Esophagus muscularis mucosa (tissue), 4 donors: ENCODE results near the gene CTSD. TPM values are rescaled to one million over a fixed set of nuclear protein-coding genes. Genes with fewer than 3 reads are reported as not detected.
"Not testable (repeated sequence)": the region's sequence is repeated elsewhere in the genome, so short reads cannot be mapped to it uniquely, and the experiment has no call there.

Experiments used
- DNase-seq: peaks from one replicate; pipeline ENCODE4 v3.0.0-alpha.2; 2017; ENCODE audit errors: extremely low spot score
- H3K27ac ChIP-seq, 4 donors: fragments of 200-600 bp; sonication (generic); replicated peaks in 1 of 4; 1 replicate in 3 of 4; 2 replicates in 1 of 4; pipeline ENCODE4 v1.5.1; 2016 to 2019; ENCODE audit warnings: mild to moderate bottlenecking in 1 of 4
- H3K27me3 ChIP-seq, 4 donors: fragments of 200-600 bp; sonication (generic); one replicate each; pipeline versions ENCODE4 v1.5.1 to v1.6.0; 2016 to 2019
- H3K36me3 ChIP-seq, 4 donors: fragments of 200-600 bp; sonication (generic); one replicate each; pipeline ENCODE4 v1.5.1; 2016 to 2019
- H3K4me1 ChIP-seq, 4 donors: fragments of 200-600 bp; sonication (generic); one replicate each; pipeline ENCODE4 v1.5.1; 2016 to 2019
- H3K4me3 ChIP-seq, 4 donors: fragments of 200-600 bp; sonication (generic); 1 replicate in 2 of 4; 2 replicates in 2 of 4; pipeline ENCODE4 v1.5.1; 2016 to 2019; ENCODE audit warnings: mild to moderate bottlenecking in 4 of 4, moderate library complexity in 1 of 4
- H3K9me3 ChIP-seq, 4 donors: fragments of 200-600 bp; sonication (generic); 1 replicate in 3 of 4; 2 replicates in 1 of 4; pipeline ENCODE4 v1.5.1; 2016 to 2019
- EP300 ChIP-seq: sonication (generic); formaldehyde crosslinking; IDR thresholded peaks from one replicate; pipeline ENCODE4 v1.6.1; 2017; ENCODE audit warnings: antibody characterized with exemption
- POLR2A ChIP-seq: fragments of 450-650 bp; IDR thresholded peaks from one replicate; pipeline ENCODE4 v1.6.1; 2017; ENCODE audit warnings: antibody characterized with exemption, moderate library complexity, mild to moderate bottlenecking, low read depth
- POLR2AphosphoS5 ChIP-seq, 2 donors: sonication (generic); formaldehyde crosslinking; IDR thresholded peaks; one replicate each; pipeline ENCODE4 v1.6.1; 2017; ENCODE audit warnings: antibody characterized with exemption in 2 of 2
- WGBS: methylation state at CpG from one replicate; pipeline ENCODE4 v1.1.5; 2018; 5-methylcytosine and 5-hydroxymethylcytosine counted together
- intact Hi-C: fragments of 100-400 bp; cut with DNase I; formaldehyde crosslinking; loops from one replicate; pipeline ENCODE4 v1.15.1; 2023
- total RNA-seq, 4 donors: library from RNA; depleted of rRNA; stranded (reverse); fragments of >200 nt; gene quantifications; one replicate each; pipeline versions ENCODE4 v1.1.0 to v1.2.1, GENCODE V29; 2016
- TF ChIP-seq, protein P1 (sequence below), 3 experiments: fragments of 200-600 bp in 2 of 3; fragments of 450-650 bp in 1 of 3; sonication (generic) in 2 of 3; IDR thresholded peaks; one replicate each; pipeline ENCODE4 v1.5.1; 2017 to 2019; ENCODE audit warnings: antibody characterized with exemption in 3 of 3, mild to moderate bottlenecking in 2 of 3, moderate library complexity in 1 of 3

The CTSD gene
- total RNA-seq, 4 donors from 2014 or later, result 186 to 338 (median 270) TPM

DNA sequence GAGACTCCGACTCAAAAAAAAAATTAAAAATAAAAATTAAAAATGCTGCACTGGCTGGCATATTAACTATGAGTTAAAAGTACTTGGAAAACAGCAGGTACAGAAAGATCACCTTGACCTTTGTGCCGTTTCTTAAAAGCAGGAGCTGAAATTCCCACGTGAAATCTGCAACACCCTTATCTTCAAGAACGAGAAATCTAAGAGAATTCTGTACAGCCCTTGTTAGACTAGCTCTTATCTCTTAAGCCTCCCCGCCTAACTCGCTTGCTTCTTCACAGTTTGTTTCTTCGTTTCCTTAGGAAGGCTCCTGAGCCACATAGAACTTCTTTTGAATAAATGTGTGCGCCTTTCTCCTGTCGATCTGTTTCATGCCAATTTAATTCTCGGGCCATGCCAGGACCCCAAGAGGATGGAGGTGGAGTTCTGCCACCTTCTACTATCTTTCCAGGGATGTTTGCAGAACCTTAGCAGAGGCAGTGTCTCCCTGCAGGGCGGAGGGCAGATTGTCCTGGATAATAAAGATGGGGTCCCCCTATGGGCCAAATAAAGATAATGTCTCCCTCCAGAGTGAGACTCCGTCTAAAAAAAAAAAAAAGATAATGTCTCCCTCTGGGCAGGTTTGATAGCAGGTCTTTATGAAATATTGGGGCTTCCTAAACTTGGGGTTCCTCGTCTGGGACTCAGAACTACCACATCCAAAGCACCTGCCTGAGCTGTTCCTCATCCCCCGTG is 43.7 kb upstream of the CTSD start:
- TF ChIP-seq POLR2AphosphoS5 (IDR thresholded peaks at IDR 0.05) (no peak), POLR2A (no peak), EP300 (no peak)
- TF ChIP-seq, protein P1, sequence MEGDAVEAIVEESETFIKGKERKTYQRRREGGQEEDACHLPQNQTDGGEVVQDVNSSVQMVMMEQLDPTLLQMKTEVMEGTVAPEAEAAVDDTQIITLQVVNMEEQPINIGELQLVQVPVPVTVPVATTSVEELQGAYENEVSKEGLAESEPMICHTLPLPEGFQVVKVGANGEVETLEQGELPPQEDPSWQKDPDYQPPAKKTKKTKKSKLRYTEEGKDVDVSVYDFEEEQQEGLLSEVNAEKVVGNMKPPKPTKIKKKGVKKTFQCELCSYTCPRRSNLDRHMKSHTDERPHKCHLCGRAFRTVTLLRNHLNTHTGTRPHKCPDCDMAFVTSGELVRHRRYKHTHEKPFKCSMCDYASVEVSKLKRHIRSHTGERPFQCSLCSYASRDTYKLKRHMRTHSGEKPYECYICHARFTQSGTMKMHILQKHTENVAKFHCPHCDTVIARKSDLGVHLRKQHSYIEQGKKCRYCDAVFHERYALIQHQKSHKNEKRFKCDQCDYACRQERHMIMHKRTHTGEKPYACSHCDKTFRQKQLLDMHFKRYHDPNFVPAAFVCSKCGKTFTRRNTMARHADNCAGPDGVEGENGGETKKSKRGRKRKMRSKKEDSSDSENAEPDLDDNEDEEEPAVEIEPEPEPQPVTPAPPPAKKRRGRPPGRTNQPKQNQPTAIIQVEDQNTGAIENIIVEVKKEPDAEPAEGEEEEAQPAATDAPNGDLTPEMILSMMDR (IDR thresholded peaks at IDR 0.05), result no peak
- 68% methylated on average over 14 of the region's 14 CpGs for whole genome bisulfite sequencing
- DNase-seq, result no peak
- H3K4me1 ChIP-seq, result no peaks in the 10 kb centered on the region
- peaks cover 0 to 5% (median 2%) of the 10 kb centered on the region in 4 donors for H3K9me3 ChIP-seq
- no peaks in the 10 kb centered on the region for H3K36me3 ChIP-seq
- intact Hi-C loops, result no loop called here
- no peak overlapping the region for H3K27ac ChIP-seq
- peaks cover 0 to 57% (median 0%) of the 10 kb centered on the region in 4 donors for H3K27me3 ChIP-seq
- H3K4me3 ChIP-seq, result no peak overlapping the region

DNA sequence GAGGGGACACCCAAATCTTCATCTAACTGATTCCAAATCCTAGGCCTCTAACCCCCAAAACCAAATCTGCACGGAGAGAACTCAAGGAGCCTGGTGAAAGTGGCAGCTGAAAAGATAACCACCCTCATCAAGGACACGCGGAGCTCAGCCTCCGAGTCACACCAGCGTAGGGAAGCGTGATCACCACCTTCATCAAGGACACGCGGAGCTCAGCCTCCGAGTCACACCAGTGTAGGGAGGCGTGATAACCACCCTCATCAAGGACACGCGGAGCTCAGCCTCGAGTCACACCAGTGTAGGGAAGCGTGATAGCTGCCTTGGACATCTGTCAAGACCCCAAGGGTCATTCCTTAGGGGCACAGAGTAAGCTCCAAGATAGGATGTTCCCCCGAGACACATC is 41.8 kb upstream of the CTSD start:
- 87% methylated on average over 15 of the region's 15 CpGs for WGBS
- no peaks in the 10 kb centered on the region for H3K9me3 ChIP-seq
- no peak overlapping the region for H3K4me3 ChIP-seq
- no peaks in the 10 kb centered on the region for H3K4me1 ChIP-seq
- intact Hi-C loops, result no loop called here
- TF ChIP-seq EP300, result no peak
- TF ChIP-seq, protein P1 (IDR thresholded peaks at IDR 0.05), result no peak
- no peak for TF ChIP-seq POLR2A
- no peak for TF ChIP-seq POLR2AphosphoS5 (IDR thresholded peaks at IDR 0.05)
- no peak overlapping the region for H3K27ac ChIP-seq
- no peak for DNase-seq
- H3K36me3 ChIP-seq, result no peaks in the 10 kb centered on the region
- peaks cover 0 to 56% (median 0%) of the 10 kb centered on the region in 4 donors for H3K27me3 ChIP-seq

DNA sequence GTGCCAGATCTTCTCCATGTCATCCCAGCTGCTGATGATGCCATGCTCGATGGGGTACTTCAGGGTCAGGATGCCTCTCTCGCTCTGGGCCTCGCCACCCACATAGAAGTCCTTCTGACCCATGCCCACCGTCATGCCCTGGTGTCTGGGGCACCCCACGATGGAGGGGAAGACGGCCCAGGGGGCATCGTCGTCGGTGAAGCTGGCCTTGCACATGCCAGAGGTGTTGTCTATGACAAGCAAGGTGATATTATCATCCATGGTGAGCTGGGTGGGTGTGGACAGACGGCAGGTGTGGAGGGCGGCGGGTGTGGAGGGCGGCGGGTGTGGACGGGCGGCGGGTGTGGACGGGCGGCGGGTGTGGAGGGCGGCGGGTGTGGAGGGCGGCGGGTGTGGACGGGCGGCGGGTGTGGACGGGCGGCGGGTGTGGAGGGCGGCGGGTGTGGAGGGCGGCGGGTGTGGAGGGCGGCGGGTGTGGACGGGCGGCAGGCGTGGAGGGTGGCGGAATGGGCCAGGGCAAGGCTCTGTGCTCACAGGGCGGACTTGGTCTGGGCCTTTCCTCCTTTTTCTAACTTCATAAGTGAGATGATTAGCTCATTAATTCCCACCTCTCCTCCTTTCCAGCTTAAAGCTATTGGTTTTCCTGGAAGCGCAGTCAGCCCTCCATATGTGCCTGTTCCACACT is 40.2 kb upstream of the CTSD start:
- intact Hi-C loops, H3K4me1 ChIP-seq, DNase-seq, H3K9me3 ChIP-seq, H3K36me3 ChIP-seq, H3K27ac ChIP-seq, H3K4me3 ChIP-seq: not testable (repeated sequence)
- peaks cover 0 to 72% (median 0%) of the 10 kb centered on the region in 4 donors for H3K27me3 ChIP-seq
- WGBS, result 86% methylated on average over 26 of the region's 42 CpGs

DNA sequence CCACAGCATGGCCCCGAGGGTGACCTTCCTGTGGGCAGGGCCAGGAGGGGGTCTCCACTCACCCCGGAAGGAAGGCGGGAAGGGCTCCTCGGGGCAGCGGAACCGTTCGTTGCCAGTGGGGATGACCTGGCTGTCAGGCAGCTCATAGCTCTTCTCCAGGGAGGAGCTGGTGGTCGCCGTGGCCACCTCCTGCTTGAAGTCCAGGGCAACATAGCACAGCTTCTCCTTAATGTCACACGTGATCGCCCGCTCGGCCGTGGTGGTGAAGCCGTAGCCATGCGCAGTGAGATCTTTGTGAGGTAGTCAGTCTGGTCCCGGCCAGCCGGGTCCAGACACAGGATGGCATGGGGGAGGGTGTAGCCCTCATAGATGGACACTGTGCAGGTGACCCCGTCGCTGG is 39.5 kb upstream of the CTSD start:
- Histone ChIP-seq H3K9me3 (no peaks in the 10 kb centered on the region), H3K4me1 (no peaks in the 10 kb centered on the region), H3K36me3 (no peaks in the 10 kb centered on the region), H3K27me3 (peaks cover 0 to 77% (median 0%) of the 10 kb centered on the region in 4 donors), H3K4me3 (no peak overlapping the region), H3K27ac (no peak overlapping the region)
- intact Hi-C loops, result no loop called here
- TF ChIP-seq, protein P1 (IDR thresholded peaks at IDR 0.05), result no peak
- no peak for TF ChIP-seq EP300
- TF ChIP-seq POLR2A, result no peak
- TF ChIP-seq POLR2AphosphoS5 (IDR thresholded peaks at IDR 0.05), result no peak
- WGBS, result 94% methylated on average over 14 of the region's 20 CpGs
- no peak for DNase-seq

DNA sequence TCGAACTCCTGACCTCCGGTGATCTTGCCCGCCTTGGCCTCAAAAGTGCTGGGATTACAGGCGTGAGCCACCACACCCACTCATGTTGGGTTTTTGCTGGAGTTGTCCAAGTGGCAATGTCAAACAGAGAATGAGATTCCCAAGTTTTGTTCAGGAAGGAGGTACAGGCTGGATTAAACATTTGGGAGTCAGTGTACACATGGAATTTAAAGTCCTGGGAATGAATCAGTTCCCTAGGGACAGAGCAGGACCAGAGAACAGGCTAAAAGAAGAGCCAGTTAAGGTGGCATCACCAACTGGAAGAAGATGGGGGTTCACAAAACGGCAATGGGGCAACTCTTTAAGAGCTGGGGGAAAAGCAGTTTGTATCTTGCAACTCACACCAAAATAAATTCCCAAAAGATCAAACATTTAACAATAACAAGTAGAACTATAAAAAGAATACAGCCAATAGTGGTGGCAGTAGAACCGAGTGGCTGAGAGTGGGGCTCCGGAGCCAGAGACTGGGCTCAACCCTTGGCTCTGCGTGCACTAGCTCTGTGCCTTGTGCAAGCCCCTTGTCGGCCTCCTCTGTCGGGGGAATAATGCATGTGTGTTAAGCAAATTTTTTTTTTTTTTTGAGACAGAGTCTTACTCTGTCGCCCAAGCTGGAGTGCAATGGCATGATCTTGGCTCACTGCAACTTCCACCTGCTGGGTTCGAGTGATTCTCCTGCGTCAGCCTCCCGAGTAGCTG is 33.8 kb upstream of the CTSD start:
- TF ChIP-seq POLR2AphosphoS5 (IDR thresholded peaks at IDR 0.05) (no peak), EP300 (no peak), POLR2A (no peak)
- TF ChIP-seq, protein P1 (IDR thresholded peaks at IDR 0.05), result no peak
- H3K4me1 ChIP-seq, result no peaks in the 10 kb centered on the region

More for the DNA sequence above, 33.8 kb upstream of the CTSD start:
- no peaks in the 10 kb centered on the region for H3K36me3 ChIP-seq
- 86% methylated on average over 14 of the region's 14 CpGs for WGBS
- no peak overlapping the region for H3K4me3 ChIP-seq
- no peak for DNase-seq
- intact Hi-C loops, result no loop called here
- no peak overlapping the region for H3K27ac ChIP-seq
- peaks cover 0 to 68% (median 0%) of the 10 kb centered on the region in 4 donors for H3K27me3 ChIP-seq
- H3K9me3 ChIP-seq, result no peaks in the 10 kb centered on the region
